Nephron progenitor cell (in vitro differentiated cells): ENCODE results near the gene KLK3.

Experiments used
- DNase-seq: peaks from one replicate; pipeline ENCODE4 v3.0.0; 2021
- H3K27ac Mint-ChIP-seq: 2 replicates; pipeline ENCODE4 v1.8.0; 2021; ENCODE audit warnings: mild to moderate bottlenecking, moderate library complexity, mixed read lengths
- H3K27me3 Mint-ChIP-seq: 2 replicates; pipeline ENCODE4 v1.8.0; 2021; ENCODE audit warnings: mild to moderate bottlenecking, low read depth, mixed read lengths; ENCODE audit not compliant: poor library complexity
- H3K36me3 Mint-ChIP-seq: 2 replicates; pipeline ENCODE4 v1.8.0; 2021; ENCODE audit warnings: low read depth, mixed read lengths
- H3K4me1 Mint-ChIP-seq: 2 replicates; pipeline ENCODE4 v1.8.0; 2021; ENCODE audit warnings: mixed read lengths
- H3K4me3 Mint-ChIP-seq: 2 replicates; pipeline ENCODE4 v1.8.0; 2021; ENCODE audit warnings: mild to moderate bottlenecking, moderate library complexity, mixed read lengths
- H3K9me3 Mint-ChIP-seq: 2 replicates; pipeline ENCODE4 v1.8.0; 2021; ENCODE audit warnings: mild to moderate bottlenecking, moderate library complexity, mixed read lengths
- CTCF ChIP-seq: fragments of 200-600 bp; sonication (generic); IDR thresholded peaks from 2 replicates; pipeline ENCODE4 v1.5.0; 2021; ENCODE audit warnings: antibody characterized with exemption

Gene KLK3

GRCh38 chr19:50843701-50844221 lies 11.0 kb upstream of the KLK3 start:
- H3K9me3 Mint-ChIP-seq = peaks cover 37% of the 10 kb centered on the region
- no peak for TF ChIP-seq CTCF
- H3K27me3 Mint-ChIP-seq = peaks cover 87% of the 10 kb centered on the region
- no peak overlapping the region for H3K4me3 Mint-ChIP-seq
- H3K36me3 Mint-ChIP-seq = no peaks in the 10 kb centered on the region
- H3K27ac Mint-ChIP-seq = no peak overlapping the region
- DNase-seq = no peak
- no peaks in the 10 kb centered on the region for H3K4me1 Mint-ChIP-seq

- Mint-ChIP-seq H3K36me3 (no peaks in the 10 kb centered on the region), H3K27ac (no peak overlapping the region), H3K4me3 (no peak overlapping the region), H3K4me1 (no peaks in the 10 kb centered on the region), H3K9me3 (peaks cover 37% of the 10 kb centered on the region), H3K27me3 (peaks cover 88% of the 10 kb centered on the region)
- DNase-seq = no peak
- no peak for TF ChIP-seq CTCF
These were observed 10.3 kb upstream of the KLK3 start for GRCh38 chr19:50844296-50844935.

GRCh38 chr19:50850738-50851137 lies 4.0 kb upstream of the KLK3 start:
- TF ChIP-seq CTCF = no peak
- Mint-ChIP-seq H3K36me3 (no peaks in the 10 kb centered on the region), H3K9me3 (no peaks in the 10 kb centered on the region), H3K4me1 (no peaks in the 10 kb centered on the region), H3K27ac (no peak overlapping the region), H3K4me3 (no peak overlapping the region), H3K27me3 (peaks cover 73% of the 10 kb centered on the region)
- no peak for DNase-seq

- Mint-ChIP-seq H3K9me3 (no peaks in the 10 kb centered on the region), H3K36me3 (no peaks in the 10 kb centered on the region), H3K27me3 (peaks cover 74% of the 10 kb centered on the region), H3K4me3 (no peak overlapping the region), H3K27ac (no peak overlapping the region), H3K4me1 (no peaks in the 10 kb centered on the region)
- DNase-seq = no peak
- no peak for TF ChIP-seq CTCF
These were observed 3.1 kb upstream of the KLK3 start for GRCh38 chr19:50851620-50852019.

GRCh38 chr19:50857366-50857765 lies 2.7 kb downstream of the KLK3 start:
- Mint-ChIP-seq H3K4me1 (peaks cover 6% of the 10 kb centered on the region), H3K9me3 (no peaks in the 10 kb centered on the region), H3K27ac (peak overlapping the region; percentile 3), H3K36me3 (no peaks in the 10 kb centered on the region), H3K27me3 (peaks cover 85% of the 10 kb centered on the region), H3K4me3 (no peak overlapping the region)
- no peak for TF ChIP-seq CTCF
- DNase-seq = no peak

- no peak for TF ChIP-seq CTCF
- Mint-ChIP-seq H3K4me1 (peaks cover 6% of the 10 kb centered on the region), H3K9me3 (no peaks in the 10 kb centered on the region), H3K4me3 (no peak overlapping the region), H3K36me3 (no peaks in the 10 kb centered on the region), H3K27ac (peak overlapping the region; percentile 53), H3K27me3 (peaks cover 89% of the 10 kb centered on the region)
- DNase-seq = no peak
These were observed 4.2 kb downstream of the KLK3 start for GRCh38 chr19:50858886-50859285.
